GM21515 (cell line): Measurements from ENCODE around the gene PAM.

Experiments used
- ATAC-seq: cut with Tn5 transposase; IDR thresholded peaks from one replicate; pipeline ENCODE4 v1.9.1; 2021; ENCODE audit not compliant: unreplicated experiment

Gene PAM

DNA sequence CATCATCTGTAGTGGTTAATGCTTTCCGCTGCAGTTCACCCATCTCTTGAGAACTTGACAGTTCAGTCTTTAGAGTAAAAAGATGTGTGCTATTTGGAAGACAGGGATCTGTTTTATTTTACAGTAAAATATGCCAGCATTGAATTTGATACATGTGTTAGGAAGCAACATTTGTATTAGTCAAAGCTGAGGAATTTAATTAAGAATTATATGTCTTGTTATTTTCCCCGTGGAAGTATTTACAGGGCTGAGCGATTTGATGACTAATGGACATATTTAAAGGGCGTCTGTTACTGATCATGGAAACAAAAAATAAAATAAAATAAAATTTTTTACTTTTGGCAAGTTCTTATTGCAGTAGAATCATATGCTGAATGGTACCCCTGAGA is 101.3 kb downstream of the PAM start:
- ATAC-seq: no peak

DNA sequence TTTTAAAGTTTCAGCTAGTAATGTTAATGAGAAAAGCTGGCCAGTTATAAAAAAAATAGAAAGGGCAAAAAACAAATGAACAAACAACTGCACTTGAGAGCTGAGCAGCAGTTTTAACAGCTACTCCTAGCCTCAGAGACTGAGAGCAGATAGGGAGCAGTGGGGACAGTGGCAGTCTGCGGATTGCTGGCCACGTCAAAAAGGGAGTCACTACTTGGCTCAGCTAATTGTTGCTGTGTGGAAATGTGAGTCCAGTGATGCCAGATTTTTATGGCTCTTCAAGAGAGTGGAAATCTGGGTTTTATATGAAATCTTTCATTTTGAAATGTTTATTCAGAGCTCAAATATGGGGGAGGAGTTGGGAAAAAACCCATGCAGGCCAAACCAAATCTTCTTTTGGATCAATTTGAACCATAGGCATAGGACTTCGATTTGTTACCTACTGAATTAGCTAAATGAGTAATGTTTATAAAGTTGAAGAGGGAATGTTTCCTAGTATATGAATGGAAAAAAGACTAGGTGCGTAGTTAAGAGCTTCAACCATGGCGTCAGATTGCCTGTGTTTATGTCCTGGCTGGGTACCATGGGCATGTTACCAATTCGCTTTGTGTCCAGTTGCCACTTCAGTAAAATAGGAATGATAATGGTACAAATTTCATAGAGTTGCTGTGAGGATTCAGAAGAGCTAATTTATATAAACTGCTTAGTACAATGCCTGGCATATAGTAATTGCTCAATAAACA is 102.1 kb downstream of the PAM start:
- ATAC-seq: no peak

GRCh38 chr5:102858221-102858620 is 103.1 kb downstream of the PAM start:
- ATAC-seq: no peak

- ATAC-seq: no peak
These were observed 103.7 kb downstream of the PAM start for GRCh38 chr5:102858808-102859207.

DNA sequence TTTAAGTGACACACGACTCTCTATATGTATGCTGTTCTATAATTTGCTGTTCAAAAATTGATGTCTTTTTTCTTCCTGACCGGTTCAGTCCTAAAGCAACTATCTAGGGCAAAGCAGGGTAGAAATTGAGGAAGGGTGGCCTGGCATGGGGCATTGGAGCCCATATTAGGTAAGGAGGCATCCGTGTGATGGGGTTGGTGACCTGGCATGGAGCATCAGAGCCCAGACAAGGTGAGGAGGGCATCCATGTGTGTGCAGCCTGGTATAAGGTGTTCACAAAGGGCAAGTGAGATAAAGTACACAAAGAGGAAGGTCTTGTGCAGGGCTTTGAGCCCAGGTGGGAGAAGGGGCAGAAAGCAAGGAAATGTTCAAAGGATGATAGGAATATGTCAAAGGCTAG is 104.9 kb downstream of the PAM start:
- no peak for ATAC-seq

DNA sequence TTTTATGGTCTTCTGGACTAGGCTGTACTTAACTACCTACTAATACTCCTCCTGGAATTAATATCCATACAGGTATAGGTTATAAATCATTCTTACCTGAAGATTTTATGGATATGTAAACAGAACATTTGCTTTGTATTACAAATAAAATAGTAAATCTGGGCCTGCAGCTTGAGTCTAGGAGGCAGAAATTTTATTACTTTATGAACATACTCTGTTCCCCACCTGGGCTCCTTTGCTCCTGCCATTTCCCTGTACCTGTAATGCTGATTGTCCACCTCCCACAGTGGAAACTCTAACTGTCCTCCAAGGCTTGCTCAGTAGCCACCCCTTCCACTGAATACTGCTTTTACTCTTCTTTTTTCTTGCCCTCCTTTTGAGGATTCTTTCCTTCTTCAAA is 108.0 kb downstream of the PAM start:
- no peak for ATAC-seq

DNA sequence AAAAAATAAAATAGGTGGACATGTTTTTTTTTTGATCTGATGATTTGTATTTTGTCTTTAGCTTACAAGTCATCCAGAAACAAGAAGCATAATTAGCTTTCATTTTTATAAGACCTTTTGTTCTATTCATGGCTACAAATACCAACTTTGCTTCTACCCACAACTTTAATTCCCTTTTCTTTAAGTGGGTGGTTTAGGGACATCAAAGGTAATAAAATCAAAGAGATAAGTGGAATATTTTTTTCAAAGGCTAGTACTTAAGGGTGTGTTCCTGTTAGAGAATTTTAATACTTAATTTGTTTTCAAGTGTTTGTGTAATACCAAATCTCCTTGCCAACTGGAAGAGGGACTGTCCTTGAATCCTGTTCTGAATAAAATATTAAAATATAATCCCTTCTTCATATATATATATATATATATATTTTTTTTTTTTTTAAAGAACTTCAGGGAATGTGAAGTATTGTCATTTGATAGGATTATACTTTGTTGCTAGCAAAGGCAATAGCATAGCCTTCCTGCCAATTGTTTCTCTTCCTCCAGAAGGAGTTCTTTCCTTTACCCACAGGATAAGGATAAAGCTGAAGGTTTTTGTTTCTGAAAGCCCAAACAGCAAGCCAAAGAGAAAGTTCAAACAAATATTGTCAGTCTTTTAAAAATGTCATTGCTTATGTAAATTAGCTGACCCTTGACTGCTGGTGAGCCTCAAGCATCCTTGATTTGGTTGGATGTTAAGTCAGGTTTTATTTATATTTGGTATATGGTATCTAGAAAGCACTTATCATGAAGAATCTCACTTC is 108.9 kb downstream of the PAM start:
- ATAC-seq: no peak

DNA sequence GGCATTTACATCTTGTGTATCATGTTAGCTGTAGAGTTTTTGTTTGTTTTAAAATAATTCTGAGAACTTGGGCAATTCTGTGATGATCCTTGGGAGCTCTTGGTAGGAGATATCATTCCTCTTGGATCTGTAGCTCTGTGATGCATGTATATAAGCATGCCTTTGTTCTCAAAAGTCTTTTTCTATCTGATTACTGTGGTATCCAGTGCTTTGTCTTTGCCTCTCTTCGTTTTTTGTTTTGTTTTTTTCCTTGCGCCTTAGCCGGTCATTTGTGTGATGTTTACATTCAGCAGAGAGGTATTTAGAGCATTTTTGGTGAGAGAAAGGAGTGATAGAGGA is 110.0 kb downstream of the PAM start:
- ATAC-seq: no peak

GRCh38 chr5:102865510-102866236 is 110.6 kb downstream of the PAM start:
- peak; percentile 75 for ATAC-seq

DNA sequence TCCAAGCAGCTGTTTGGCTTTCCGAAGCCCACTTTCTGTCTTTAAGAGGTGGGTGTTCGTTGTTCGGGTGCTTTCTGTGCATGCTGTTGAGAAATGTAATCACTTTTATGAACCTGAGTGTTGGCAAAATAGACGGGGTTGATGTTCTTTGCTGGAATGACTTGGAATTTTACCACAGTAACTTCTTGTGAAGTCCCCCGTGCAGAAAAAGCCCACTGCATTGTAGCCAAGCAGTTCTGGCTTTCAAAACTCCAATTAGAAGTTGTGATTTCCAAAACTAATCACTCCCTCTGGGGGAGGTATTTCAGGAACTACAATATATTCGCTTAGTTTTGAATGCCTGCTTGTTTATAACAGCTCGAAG is 111.1 kb downstream of the PAM start:
- no peak for ATAC-seq

GRCh38 chr5:102867992-102868662 is 113.0 kb downstream of the PAM start:
- no peak for ATAC-seq

DNA sequence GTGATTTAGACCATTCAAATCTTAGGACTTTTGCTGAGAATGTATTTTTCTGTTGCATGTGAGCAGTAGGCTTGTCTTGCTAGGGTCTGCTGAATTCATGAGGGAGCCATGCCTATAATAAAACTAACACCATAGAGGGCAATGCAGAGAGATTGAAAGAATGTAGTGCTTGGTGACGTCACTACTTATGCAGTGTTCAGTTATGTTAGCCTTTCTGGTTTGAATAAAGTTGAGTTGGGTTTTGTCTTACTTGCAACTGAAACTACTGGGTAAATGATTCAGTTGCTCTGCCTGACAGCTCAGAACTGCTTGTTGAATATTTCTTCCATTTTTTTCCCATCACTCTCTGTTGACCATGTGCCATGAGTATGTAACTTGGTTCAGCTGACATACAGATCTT is 114.1 kb downstream of the PAM start:
- no peak for ATAC-seq

GRCh38 chr5:102873379-102873932 is 118.4 kb downstream of the PAM start:
- no peak for ATAC-seq

- no peak for ATAC-seq
These were observed 118.9 kb downstream of the PAM start for GRCh38 chr5:102874054-102874453.

GRCh38 chr5:102875721-102876123 is 120.6 kb downstream of the PAM start:
- ATAC-seq: no peak

GRCh38 chr5:102876610-102877009 is 121.5 kb downstream of the PAM start:
- no peak for ATAC-seq

- no peak for ATAC-seq
These were observed 124.6 kb downstream of the PAM start for GRCh38 chr5:102879741-102880140.

DNA sequence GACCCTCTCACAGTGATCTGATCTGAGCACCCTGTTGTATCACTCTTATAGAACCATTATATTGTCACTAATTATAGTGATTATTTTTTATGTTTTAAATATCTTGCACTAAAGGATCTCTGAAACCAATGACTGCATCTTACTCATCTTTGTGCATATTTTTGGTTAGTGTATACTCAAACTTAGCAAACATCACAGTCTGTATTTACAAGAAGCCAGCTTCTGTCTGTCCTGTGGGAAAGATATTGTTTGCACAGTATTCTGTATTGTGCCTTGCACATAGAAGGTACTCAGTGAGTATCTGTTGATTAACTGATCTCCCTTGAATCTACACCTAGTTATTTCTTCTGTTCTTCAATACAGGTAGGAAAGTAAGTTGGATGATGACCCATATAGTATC is 131.5 kb downstream of the PAM start:
- no peak for ATAC-seq

DNA sequence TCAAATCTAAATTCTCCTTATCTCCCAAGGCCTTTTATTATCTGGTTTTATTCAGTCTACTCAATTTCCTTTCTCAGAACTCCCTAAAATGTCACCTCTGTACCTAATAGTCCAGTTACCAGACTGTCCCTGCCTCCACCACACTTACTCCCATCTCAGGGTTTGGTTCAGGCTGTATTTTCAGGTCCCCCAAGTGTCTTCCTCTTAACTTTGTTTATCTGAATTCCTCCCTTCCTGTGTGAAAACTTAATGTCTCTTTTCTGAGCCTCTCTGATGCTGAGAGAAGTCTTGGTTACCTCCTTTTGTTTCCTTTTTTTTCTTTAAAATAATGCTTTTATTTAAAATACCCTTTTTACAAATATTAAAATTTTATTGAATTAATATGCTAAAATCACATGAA is 133.4 kb downstream of the PAM start:
- no peak for ATAC-seq

DNA sequence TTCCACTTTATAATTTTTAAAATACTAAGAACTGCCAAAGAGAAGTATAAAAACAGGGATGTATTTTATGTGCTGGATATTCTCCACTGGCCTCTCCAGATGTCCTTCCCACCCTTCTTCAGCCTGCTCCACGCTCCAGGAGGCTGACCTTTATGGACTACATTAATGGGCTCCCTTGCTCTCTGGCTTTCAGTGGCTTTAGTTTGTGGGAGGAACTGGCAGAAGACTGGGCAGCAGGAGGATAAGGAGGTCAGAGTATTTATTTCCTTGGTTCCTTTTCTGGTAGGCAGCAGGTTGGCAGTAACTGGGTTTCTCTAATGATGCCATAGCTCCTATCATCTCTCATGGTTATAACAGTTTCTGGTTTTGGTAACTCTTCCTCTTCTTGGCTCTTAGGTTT is 133.9 kb downstream of the PAM start:
- ATAC-seq: no peak

DNA sequence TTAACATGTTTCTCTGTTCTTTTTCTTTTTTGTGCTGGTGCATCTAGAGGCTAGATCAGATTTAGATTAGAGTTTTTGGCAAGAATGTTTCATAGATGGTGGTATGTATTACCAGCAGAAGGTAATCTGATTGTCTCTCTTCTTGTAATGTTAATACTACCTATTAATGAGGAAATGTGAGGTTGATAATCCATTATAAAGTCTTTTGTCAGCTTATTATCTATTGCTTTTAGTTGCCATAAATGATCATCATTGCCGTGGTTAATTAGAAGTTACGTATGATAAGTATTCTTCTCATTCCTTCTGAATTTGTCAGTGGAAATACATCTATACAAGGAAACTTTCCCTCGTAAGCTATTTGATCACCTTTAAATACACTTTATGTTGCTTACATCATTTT is 135.0 kb downstream of the PAM start:
- no peak for ATAC-seq
